GM19035 (cell line): ENCODE results near the gene ITGB4.

Experiments
- ATAC-seq: cut with Tn5 transposase; IDR thresholded peaks from one replicate; pipeline ENCODE4 v1.9.1; 2021; ENCODE audit not compliant: unreplicated experiment

Gene ITGB4

GRCh38 chr17:75697651-75698291 lies 23.5 kb upstream of the ITGB4 start:
- ATAC-seq: no peak

- ATAC-seq: no peak
Measured at GRCh38 chr17:75698659-75699058, 22.6 kb upstream of the ITGB4 start.

- ATAC-seq: no peak
Measured at GRCh38 chr17:75701288-75701687, 20.0 kb upstream of the ITGB4 start.

- no peak for ATAC-seq
Measured at GRCh38 chr17:75703191-75703590, 18.1 kb upstream of the ITGB4 start.

GRCh38 chr17:75703591-75703990 lies 17.7 kb upstream of the ITGB4 start:
- ATAC-seq: no peak

GRCh38 chr17:75704963-75705875 lies 16.0 kb upstream of the ITGB4 start:
- no peak for ATAC-seq

- no peak for ATAC-seq
Measured at GRCh38 chr17:75706042-75706728, 15.1 kb upstream of the ITGB4 start.

GRCh38 chr17:75707079-75707571 lies 14.1 kb upstream of the ITGB4 start:
- ATAC-seq: no peak

- no peak for ATAC-seq
Measured at GRCh38 chr17:75712446-75712845, 8.8 kb upstream of the ITGB4 start.

GRCh38 chr17:75719732-75720131 lies 1.5 kb upstream of the ITGB4 start:
- no peak for ATAC-seq

- no peak for ATAC-seq
Measured at GRCh38 chr17:75721463-75722011, 278 bp downstream of the ITGB4 start.

- ATAC-seq: no peak
Measured at GRCh38 chr17:75722076-75722475, 817 bp downstream of the ITGB4 start.

GRCh38 chr17:75722542-75723095 lies 1.4 kb downstream of the ITGB4 start:
- ATAC-seq: no peak

- ATAC-seq: no peak
Measured at GRCh38 chr17:75723171-75723930, 2.1 kb downstream of the ITGB4 start.

GRCh38 chr17:75724016-75725003 lies 3.1 kb downstream of the ITGB4 start:
- no peak for ATAC-seq

GRCh38 chr17:75725504-75725903 lies 4.2 kb downstream of the ITGB4 start:
- ATAC-seq: no peak

- ATAC-seq: no peak
Measured at GRCh38 chr17:75727391-75727790, 6.1 kb downstream of the ITGB4 start.

GRCh38 chr17:75729351-75729750 lies 8.1 kb downstream of the ITGB4 start:
- ATAC-seq: no peak

- no peak for ATAC-seq
Measured at GRCh38 chr17:75730065-75730464, 8.8 kb downstream of the ITGB4 start.
